GM10248 (cell line): ENCODE data around the gene PITX1.
"Not testable (repeated sequence)": the region's sequence is repeated elsewhere in the genome, so short reads cannot be mapped to it uniquely, and the experiment has no call there.

ENCODE experiments used
- CTCF ChIA-PET: fragments of 300-600 bp; sonication (Branson Sonifier 250); formaldehyde crosslinking; extraction: SDS; loops from one replicate; lab custom pipeline; 2021; ENCODE audit warnings: antibody characterized with exemption; lab: Yijun Ruan, JAX
- POLR2A ChIA-PET: fragments of 350-650 bp; sonication (Branson Sonifier 250); formaldehyde crosslinking; extraction: SDS; loops from one replicate; lab custom pipeline; 2020; ENCODE audit warnings: antibody characterized with exemption; lab: Yijun Ruan, JAX
- DNase-seq: peaks from one replicate; pipeline ENCODE4 v3.0.0; 2012; ENCODE audit errors: extremely low spot score
- TF ChIP-seq, protein P1 (sequence below): IDR thresholded peaks from 2 replicates; pipeline ENCODE4 v1.5.1; 2012; ENCODE audit warnings: mild to moderate bottlenecking, low read depth; ENCODE audit errors: extremely low read depth, missing control alignments, control extremely low read depth

The PITX1 gene

GRCh38 chr5:134997015-134997414 is 37.0 kb downstream of the PITX1 start:
- ChIA-PET CTCF (no interaction called here), POLR2A (no interaction called here)
- no peak for DNase-seq
- TF ChIP-seq, protein P1, sequence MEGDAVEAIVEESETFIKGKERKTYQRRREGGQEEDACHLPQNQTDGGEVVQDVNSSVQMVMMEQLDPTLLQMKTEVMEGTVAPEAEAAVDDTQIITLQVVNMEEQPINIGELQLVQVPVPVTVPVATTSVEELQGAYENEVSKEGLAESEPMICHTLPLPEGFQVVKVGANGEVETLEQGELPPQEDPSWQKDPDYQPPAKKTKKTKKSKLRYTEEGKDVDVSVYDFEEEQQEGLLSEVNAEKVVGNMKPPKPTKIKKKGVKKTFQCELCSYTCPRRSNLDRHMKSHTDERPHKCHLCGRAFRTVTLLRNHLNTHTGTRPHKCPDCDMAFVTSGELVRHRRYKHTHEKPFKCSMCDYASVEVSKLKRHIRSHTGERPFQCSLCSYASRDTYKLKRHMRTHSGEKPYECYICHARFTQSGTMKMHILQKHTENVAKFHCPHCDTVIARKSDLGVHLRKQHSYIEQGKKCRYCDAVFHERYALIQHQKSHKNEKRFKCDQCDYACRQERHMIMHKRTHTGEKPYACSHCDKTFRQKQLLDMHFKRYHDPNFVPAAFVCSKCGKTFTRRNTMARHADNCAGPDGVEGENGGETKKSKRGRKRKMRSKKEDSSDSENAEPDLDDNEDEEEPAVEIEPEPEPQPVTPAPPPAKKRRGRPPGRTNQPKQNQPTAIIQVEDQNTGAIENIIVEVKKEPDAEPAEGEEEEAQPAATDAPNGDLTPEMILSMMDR = no peak

DNA sequence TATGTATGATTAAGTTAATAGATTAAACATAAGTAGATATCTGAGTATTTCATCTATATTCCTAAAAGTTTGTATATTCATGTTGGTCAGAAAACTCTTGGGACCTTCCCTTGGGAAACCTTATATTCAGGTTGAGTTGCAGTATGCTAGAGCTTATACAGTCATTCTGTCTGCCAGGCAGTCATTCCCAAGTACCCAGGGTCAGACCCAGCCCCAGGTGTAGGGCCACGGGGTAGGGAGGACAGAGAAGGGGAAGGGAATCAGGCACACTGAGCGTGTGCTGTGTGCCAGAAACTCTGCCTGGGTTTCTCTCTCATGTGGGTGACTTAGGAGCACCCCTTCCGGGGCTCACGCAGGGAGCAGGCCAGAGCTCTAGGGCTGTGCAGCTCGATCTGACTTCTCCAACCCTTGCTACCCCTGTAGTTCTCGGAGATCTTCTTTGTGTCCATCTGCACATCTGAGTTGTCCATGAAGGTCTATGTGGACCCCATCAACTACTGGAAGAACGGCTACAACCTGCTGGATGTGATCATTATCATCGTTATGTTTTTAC is 38.1 kb downstream of the PITX1 start:
- DNase-seq = no peak
- ChIA-PET POLR2A (no interaction called here), CTCF (interaction anchor here (1.0 kb wide), 1 partner anchor 10 kb away, joined by 3 read pairs; no protein-coding TSS in a partner anchor)
- TF ChIP-seq, protein P1 = no peak

GRCh38 chr5:134994560-134995156 is 39.4 kb downstream of the PITX1 start:
- no peak for DNase-seq
- POLR2A ChIA-PET = no interaction called here
- TF ChIP-seq, protein P1 = no peak
- CTCF ChIA-PET = no interaction called here

DNA sequence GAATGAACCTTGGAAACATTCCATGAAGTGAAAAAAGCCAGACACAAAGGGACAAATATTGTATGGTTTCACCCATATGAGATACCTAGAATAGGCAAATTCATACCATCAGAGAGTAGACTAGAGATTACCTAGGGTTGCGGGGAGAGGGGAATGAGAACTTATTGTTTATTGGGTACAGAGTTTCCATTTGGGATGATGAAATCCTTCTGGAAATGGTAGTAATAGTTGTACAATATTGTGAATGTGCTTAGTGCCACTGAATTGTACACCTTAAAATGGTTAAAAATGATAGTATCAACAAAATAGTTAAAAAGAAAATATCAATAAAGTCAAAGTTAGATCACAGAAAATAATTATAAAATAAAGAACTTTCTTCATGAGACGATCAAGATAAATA is 40.9 kb downstream of the PITX1 start:
- ChIA-PET POLR2A (no interaction called here), CTCF (no interaction called here)
- TF ChIP-seq, protein P1 = no peak
- DNase-seq = no peak

GRCh38 chr5:134992148-134992547 is 41.9 kb downstream of the PITX1 start:
- CTCF ChIA-PET = no interaction called here
- POLR2A ChIA-PET = no interaction called here
- DNase-seq = no peak
- TF ChIP-seq, protein P1 = no peak

DNA sequence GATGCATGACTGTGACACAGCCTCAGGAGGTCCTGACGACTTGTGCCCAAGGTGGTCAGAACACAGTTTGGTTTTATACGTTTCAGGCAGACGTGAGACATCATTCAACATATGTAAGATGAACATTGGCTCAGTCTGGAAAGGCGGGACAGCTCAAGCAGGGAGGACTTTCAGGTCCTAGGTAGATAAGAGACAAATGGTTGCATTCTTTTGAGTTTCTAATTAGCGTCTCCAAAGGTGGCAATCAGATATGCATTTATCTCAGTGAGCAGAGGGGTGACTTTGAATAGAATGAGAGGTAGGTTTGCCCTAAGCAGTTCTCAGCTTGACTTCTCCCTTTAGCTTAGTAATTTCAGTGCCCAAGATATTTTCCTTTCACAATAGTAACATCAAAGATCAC is 43.8 kb downstream of the PITX1 start:
- POLR2A ChIA-PET, CTCF ChIA-PET: not testable (repeated sequence)

GRCh38 chr5:134989266-134989830 is 44.7 kb downstream of the PITX1 start:
- DNase-seq = no peak
- POLR2A ChIA-PET = no interaction called here
- TF ChIP-seq, protein P1 = no peak
- CTCF ChIA-PET = no interaction called here

More for the DNA sequence above, 43.8 kb downstream of the PITX1 start:
- DNase-seq = not testable (repeated sequence)
